Nephron progenitor cell (in vitro differentiated cells): Measurements from ENCODE around the gene SPRN.

Experiments
- DNase-seq: peaks from one replicate; pipeline ENCODE4 v3.0.0; 2021
- H3K27ac Mint-ChIP-seq: 2 replicates; pipeline ENCODE4 v1.8.0; 2021; ENCODE audit warnings: mild to moderate bottlenecking, moderate library complexity, mixed read lengths
- H3K27me3 Mint-ChIP-seq: 2 replicates; pipeline ENCODE4 v1.8.0; 2021; ENCODE audit warnings: mild to moderate bottlenecking, low read depth, mixed read lengths; ENCODE audit not compliant: poor library complexity
- H3K36me3 Mint-ChIP-seq: 2 replicates; pipeline ENCODE4 v1.8.0; 2021; ENCODE audit warnings: low read depth, mixed read lengths
- H3K4me1 Mint-ChIP-seq: 2 replicates; pipeline ENCODE4 v1.8.0; 2021; ENCODE audit warnings: mixed read lengths
- H3K4me3 Mint-ChIP-seq: 2 replicates; pipeline ENCODE4 v1.8.0; 2021; ENCODE audit warnings: mild to moderate bottlenecking, moderate library complexity, mixed read lengths
- H3K9me3 Mint-ChIP-seq: 2 replicates; pipeline ENCODE4 v1.8.0; 2021; ENCODE audit warnings: mild to moderate bottlenecking, moderate library complexity, mixed read lengths
- CTCF ChIP-seq: fragments of 200-600 bp; sonication (generic); IDR thresholded peaks from 2 replicates; pipeline ENCODE4 v1.5.0; 2021; ENCODE audit warnings: antibody characterized with exemption

Gene SPRN

GRCh38 chr10:133411523-133412380, 12.7 kb downstream of the SPRN start:
- DNase-seq = no peak
- Mint-ChIP-seq H3K4me3 (no peak overlapping the region), H3K4me1 (no peaks in the 10 kb centered on the region), H3K27ac (no peak overlapping the region), H3K36me3 (peaks cover 97% of the 10 kb centered on the region), H3K27me3 (peaks cover 9% of the 10 kb centered on the region), H3K9me3 (peaks cover 91% of the 10 kb centered on the region)
- TF ChIP-seq CTCF = no peak

- DNase-seq = no peak
- Mint-ChIP-seq H3K9me3 (peaks cover 45% of the 10 kb centered on the region), H3K4me3 (no peak overlapping the region), H3K36me3 (peaks cover 97% of the 10 kb centered on the region), H3K27me3 (peaks cover 4% of the 10 kb centered on the region), H3K4me1 (no peaks in the 10 kb centered on the region), H3K27ac (no peak overlapping the region)
- TF ChIP-seq CTCF = no peak
Observed at GRCh38 chr10:133405844-133406527, 18.4 kb downstream of the SPRN start.

- Mint-ChIP-seq H3K27ac (peak overlapping the region; percentile 24), H3K4me3 (no peak overlapping the region), H3K4me1 (no peaks in the 10 kb centered on the region), H3K27me3 (peaks cover 4% of the 10 kb centered on the region), H3K36me3 (peaks cover 96% of the 10 kb centered on the region), H3K9me3 (peaks cover 38% of the 10 kb centered on the region)
- TF ChIP-seq CTCF = no peak
- no peak for DNase-seq
Observed at GRCh38 chr10:133405272-133405671, 19.2 kb downstream of the SPRN start.

- no peak overlapping the region for H3K4me3 Mint-ChIP-seq
- no peak for TF ChIP-seq CTCF
- DNase-seq = no peak
- no peaks in the 10 kb centered on the region for H3K4me1 Mint-ChIP-seq
- H3K27ac Mint-ChIP-seq = peak overlapping the region; percentile 53
- peaks cover 4% of the 10 kb centered on the region for H3K27me3 Mint-ChIP-seq
- peaks cover 93% of the 10 kb centered on the region for H3K36me3 Mint-ChIP-seq
- H3K9me3 Mint-ChIP-seq = peaks cover 23% of the 10 kb centered on the region
Observed at GRCh38 chr10:133403784-133404183, 20.6 kb downstream of the SPRN start.

GRCh38 chr10:133403359-133403758, 21.1 kb downstream of the SPRN start:
- TF ChIP-seq CTCF = no peak
- DNase-seq = no peak
- H3K27ac Mint-ChIP-seq = peak overlapping the region; percentile 53

More at GRCh38 chr10:133403359-133403758, 21.1 kb downstream of the SPRN start:
- peaks cover 4% of the 10 kb centered on the region for H3K27me3 Mint-ChIP-seq
- peaks cover 93% of the 10 kb centered on the region for H3K36me3 Mint-ChIP-seq
- no peaks in the 10 kb centered on the region for H3K4me1 Mint-ChIP-seq
- no peak overlapping the region for H3K4me3 Mint-ChIP-seq
- H3K9me3 Mint-ChIP-seq = peaks cover 19% of the 10 kb centered on the region
